Colonic mucosa (tissue), 4 donors: Measurements from ENCODE around the gene GNG14. TPM values are rescaled to one million over a fixed set of nuclear protein-coding genes. Genes with fewer than 3 reads are reported as not detected.
"Not testable (repeated sequence)": the region's sequence is repeated elsewhere in the genome, so short reads cannot be mapped to it uniquely, and the experiment has no call there.

Source experiments
- DNase-seq: peaks from one replicate; pipeline ENCODE4 v3.0.0-alpha.2; 2020
- H3K27ac ChIP-seq: fragments of 200-600 bp; one replicate; pipeline ENCODE4 v1.8.0; 2021
- H3K27me3 ChIP-seq: fragments of 200-600 bp; one replicate; pipeline ENCODE4 v1.8.0; 2021
- H3K36me3 ChIP-seq: fragments of 200-600 bp; one replicate; pipeline ENCODE4 v1.8.0; 2021
- H3K4me1 ChIP-seq: fragments of 200-600 bp; one replicate; pipeline ENCODE4 v1.8.0; 2021; ENCODE audit warnings: mild to moderate bottlenecking
- H3K4me3 ChIP-seq: fragments of 200-600 bp; one replicate; pipeline ENCODE4 v1.8.0; 2021
- H3K9ac ChIP-seq, 2 donors: one replicate each; pipeline ENCODE4 v1.7.0; 2013; ENCODE audit warnings: control low read depth in 2 of 2, low read depth in 2 of 2, low read length in 2 of 2
- H3K9me3 ChIP-seq: fragments of 200-600 bp; one replicate; pipeline ENCODE4 v1.8.0; 2021
- intact Hi-C: fragments of 100-400 bp; cut with DNase I; formaldehyde crosslinking; loops from one replicate; pipeline ENCODE4 v1.14.1; 2022
- total RNA-seq, 2 donors: library from RNA; stranded (reverse); fragmentation: NEBNext Ultra II Directional in 1 of 2; extraction: Animal tissue kit (Norgen Biotek cat#: 25700) in 1 of 2; gene quantifications; one replicate each; pipeline ENCODE4 v1.2.1, GENCODE V29; 2021
- TF ChIP-seq, protein P1 (sequence below): fragments of 200-600 bp; IDR thresholded peaks from one replicate; pipeline ENCODE4 v1.8.0; 2022; ENCODE audit warnings: antibody characterized with exemption, mild to moderate bottlenecking
- donor health status: healthy.
- donor health status: DM: no; HTN: no; CAD: no.
- donor health status: DM: no; HTN: no; CAD: no.

GNG14 gene
- total RNA-seq, 2 donors from 2014 or later = not detected

DNA sequence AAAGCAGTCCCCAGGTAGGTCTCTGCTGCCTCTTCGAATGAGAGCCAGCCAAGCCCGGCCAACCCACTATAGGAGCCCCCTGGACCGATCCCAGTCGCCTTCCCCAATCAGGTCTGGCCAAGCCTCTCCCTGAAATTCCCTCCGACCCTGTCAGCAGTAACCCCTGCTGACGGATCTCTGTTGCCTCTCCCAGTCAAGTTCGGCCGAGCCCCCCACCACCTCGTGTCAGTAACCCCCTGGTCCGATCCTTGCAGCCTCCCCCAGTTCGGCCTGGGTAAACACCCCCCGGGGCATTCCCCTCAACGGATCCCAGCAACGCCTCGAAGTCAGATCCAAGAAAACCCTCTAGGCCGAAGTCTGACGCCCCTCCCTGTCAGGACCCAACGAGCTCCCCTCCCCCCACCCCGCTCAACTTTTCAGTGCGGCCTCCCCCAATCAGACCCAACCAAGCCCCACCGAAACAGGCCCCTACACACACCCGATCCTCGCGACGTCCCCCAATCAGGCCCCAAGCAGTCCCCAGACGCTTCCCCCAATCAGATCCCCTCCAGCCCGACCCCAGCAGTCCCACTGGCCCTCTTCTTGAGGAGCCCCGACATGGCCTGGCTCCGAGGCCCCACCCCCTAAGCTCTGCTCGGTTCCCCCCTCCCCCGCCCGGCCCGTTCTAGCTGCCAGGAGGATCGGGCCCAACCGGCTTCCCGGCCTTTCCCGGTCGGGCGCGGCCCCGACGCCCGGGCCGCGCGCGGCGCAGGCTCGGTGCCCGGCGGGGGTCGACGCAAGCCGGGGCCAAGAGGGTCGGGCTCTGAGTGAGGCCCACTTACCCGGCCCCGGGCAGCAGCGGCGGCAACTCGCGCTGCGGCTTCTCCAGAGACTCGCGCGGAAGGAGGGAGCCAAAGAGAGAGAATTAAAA is 34.1 kb downstream of the GNG14 start:
- no peaks in the 10 kb centered on the region for H3K27me3 ChIP-seq
- H3K36me3 ChIP-seq = no peaks in the 10 kb centered on the region
- H3K27ac ChIP-seq = peak overlapping the region; percentile 82
- no peaks in the 10 kb centered on the region for H3K9me3 ChIP-seq
- H3K4me3 ChIP-seq = peak overlapping the region; percentile 72
- peak overlapping the region; percentile 80 to 97 for H3K9ac ChIP-seq
- H3K4me1 ChIP-seq = no peaks in the 10 kb centered on the region
- intact Hi-C loops = loop anchor here (5.0 kb wide), 1 partner anchor 35 kb away; no protein-coding TSS in a partner anchor
- TF ChIP-seq, protein P1, sequence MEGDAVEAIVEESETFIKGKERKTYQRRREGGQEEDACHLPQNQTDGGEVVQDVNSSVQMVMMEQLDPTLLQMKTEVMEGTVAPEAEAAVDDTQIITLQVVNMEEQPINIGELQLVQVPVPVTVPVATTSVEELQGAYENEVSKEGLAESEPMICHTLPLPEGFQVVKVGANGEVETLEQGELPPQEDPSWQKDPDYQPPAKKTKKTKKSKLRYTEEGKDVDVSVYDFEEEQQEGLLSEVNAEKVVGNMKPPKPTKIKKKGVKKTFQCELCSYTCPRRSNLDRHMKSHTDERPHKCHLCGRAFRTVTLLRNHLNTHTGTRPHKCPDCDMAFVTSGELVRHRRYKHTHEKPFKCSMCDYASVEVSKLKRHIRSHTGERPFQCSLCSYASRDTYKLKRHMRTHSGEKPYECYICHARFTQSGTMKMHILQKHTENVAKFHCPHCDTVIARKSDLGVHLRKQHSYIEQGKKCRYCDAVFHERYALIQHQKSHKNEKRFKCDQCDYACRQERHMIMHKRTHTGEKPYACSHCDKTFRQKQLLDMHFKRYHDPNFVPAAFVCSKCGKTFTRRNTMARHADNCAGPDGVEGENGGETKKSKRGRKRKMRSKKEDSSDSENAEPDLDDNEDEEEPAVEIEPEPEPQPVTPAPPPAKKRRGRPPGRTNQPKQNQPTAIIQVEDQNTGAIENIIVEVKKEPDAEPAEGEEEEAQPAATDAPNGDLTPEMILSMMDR = no peak
- peak; percentile 56 for DNase-seq

DNA sequence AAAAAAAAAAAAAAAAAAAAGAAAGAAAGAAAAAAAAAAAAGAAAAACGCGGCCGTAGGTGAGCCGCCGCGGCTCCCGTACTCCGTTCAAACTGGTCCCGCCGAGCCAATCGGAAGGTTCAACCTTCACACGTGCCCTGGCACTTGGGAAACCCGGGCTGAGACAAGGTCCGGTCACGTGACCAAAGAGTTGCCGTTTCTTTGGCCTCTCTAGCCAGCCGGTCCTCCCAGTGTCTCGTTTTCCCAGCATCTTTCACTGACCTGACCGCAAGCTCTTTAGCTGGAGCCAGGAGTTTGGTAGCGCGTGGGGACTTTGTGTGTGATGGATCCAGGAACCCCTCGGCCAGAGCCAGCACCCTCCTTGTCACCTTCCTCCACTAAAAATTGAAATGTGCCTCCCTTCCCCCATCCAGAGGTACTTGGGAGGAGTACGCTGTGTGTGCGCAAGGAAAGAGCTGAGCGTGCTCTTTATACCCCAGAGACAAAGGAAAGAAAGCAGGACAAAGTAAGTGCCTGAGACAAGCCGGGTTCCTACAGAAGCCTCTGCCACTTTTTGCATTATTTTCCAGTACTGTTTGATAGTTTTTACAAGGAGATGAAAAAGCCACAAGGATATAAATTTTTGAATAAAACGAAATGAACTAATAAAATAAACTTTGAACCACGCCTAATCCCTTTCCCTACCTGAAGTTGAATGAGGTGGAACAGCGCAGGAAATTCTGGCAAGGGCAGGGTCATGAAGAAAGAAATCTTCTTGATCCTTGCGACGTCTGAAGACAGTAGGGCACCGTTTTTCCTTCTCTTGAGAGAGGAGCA is 35.0 kb downstream of the GNG14 start:
- Histone ChIP-seq H3K9me3 (no peaks in the 10 kb centered on the region), H3K27ac (peak overlapping the region; percentile 82), H3K9ac (peak overlapping the region; percentile 53 to 90), H3K27me3 (no peaks in the 10 kb centered on the region), H3K4me3 (peak overlapping the region; percentile 72), H3K4me1 (no peaks in the 10 kb centered on the region), H3K36me3 (no peaks in the 10 kb centered on the region)
- TF ChIP-seq, protein P1 = no peak
- DNase-seq = peak; percentile 98
- intact Hi-C loops = loop anchor here (5.0 kb wide), 1 partner anchor 35 kb away; no protein-coding TSS in a partner anchor

DNA sequence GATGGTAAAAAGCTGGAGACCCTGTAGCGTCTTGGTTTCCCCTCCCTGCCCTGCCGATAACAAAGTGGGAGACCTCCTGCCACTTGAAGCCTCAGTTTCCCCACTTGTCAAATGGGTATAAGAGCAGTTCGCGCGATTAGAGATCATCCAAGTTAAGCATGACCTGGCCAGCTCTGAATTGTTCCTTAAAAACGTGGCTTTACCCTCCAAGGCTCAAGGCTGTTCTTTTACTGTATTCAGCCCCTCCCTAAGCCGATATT is 35.5 kb downstream of the GNG14 start:
- intact Hi-C loops = loop anchor here (5.0 kb wide), 1 partner anchor 34 kb away; no protein-coding TSS in a partner anchor
- Histone ChIP-seq H3K27me3 (no peaks in the 10 kb centered on the region), H3K9me3 (no peaks in the 10 kb centered on the region), H3K4me3 (peak overlapping the region; percentile 72), H3K36me3 (no peaks in the 10 kb centered on the region), H3K9ac (peak overlapping the region; percentile 53 to 90), H3K27ac (peak overlapping the region; percentile 82), H3K4me1 (no peaks in the 10 kb centered on the region)
- no peak for DNase-seq
- TF ChIP-seq, protein P1 = no peak

DNA sequence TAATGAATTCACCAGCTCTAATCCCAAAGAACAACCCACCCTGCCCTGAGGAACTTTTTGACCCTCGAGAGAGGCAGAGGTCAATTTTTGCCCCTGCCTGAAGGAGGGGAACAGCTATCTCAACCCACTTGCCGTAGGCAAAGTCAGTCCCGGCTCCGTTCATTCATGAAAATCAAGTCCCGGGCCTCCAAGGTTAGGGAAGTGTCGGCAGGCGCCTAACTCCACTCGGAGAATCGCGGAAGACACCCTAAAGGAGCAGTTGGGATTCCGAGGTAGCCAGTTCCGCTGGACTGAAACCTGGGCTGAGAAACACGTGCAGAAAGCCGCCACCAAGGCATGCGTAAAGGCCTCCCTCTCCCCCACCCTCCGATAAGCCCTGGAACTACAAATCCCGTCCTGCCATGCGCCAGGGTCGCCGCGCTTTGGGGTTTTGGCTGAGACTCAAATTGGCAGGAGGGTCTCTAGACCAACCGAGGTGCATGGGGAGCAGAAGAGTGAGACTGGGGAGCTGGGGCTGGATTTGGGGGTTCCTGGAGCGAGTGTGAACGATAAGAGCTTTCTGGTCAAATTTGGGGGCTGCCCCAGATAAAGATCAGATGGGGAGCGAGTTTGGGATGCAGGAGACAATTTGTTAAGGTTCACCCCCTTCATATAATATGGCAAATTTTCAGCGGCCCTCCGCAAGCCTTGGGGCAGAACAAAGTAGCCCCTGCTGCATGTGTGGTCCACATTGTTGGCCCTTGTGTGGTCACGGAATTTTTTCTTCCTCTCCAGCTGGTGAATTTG is 36.0 kb downstream of the GNG14 start, which contains the start of gene TNPO2:
TNPO2 (minus strand) TSS at position 292 of the 786 bp plus-strand sequence. CDS start 2,955 bp downstream, outside the sequence.
- peak within 1 kb of the TSS; percentile 53 to 90 for H3K9ac ChIP-seq
- H3K27me3 ChIP-seq = no peaks in the 10 kb centered on the region
- H3K9me3 ChIP-seq = no peaks in the 10 kb centered on the region
- peaks cover under 1% of the 10 kb centered on the region for H3K36me3 ChIP-seq
- intact Hi-C loops = loop anchor here (5.0 kb wide), 1 partner anchor 33 kb away; no protein-coding TSS in a partner anchor
- peak within 1 kb of the TSS; percentile 82 for H3K27ac ChIP-seq
- DNase-seq = peak; percentile 78
- H3K4me3 ChIP-seq = peak within 1 kb of the TSS; percentile 72
- TF ChIP-seq, protein P1 = no peak
- no peaks in the 10 kb centered on the region for H3K4me1 ChIP-seq

DNA sequence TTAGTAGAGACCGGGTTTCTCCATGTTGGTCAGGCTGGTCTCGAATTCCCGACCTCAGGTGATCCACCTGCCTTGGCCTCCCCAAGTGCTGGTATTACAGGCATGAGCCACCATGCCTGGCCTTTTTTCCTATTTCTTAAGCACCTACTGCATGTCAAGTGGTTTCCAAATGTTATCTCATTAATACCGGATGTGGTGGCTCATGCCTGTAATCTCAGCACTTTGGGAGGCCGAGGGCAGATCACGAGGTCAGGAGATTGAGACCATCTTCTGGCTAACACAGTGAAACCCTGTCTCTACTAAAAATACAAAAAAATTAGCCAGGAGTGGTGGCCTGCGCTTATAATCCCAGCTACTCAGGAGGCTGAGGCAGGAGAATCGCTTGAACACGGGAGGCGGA is 37.8 kb downstream of the GNG14 start:
- intact Hi-C loops, DNase-seq, H3K4me1 ChIP-seq, H3K4me3 ChIP-seq, H3K9ac ChIP-seq, H3K27me3 ChIP-seq, H3K9me3 ChIP-seq, H3K27ac ChIP-seq, H3K36me3 ChIP-seq: not testable (repeated sequence)
